Endothelial cell of umbilical vein (primary cell): ENCODE data around the gene PCSK6.

Source experiments
- CTCF ChIP-seq, 2 donors: IDR thresholded peaks; 1 replicate in 1 of 2; 2 replicates in 1 of 2; pipeline ENCODE4 v1.5.1; 2011; ENCODE audit warnings: low read length in 2 of 2, mild to moderate bottlenecking in 2 of 2, moderate library complexity in 2 of 2, control low read depth in 1 of 2, inconsistent platforms in 1 of 2, low read depth in 1 of 2; ENCODE audit not compliant: insufficient read depth in 1 of 2; ENCODE audit errors: extremely low read depth in 1 of 2
- EZH2 ChIP-seq: IDR thresholded peaks from 2 replicates; pipeline ENCODE4 v1.6.1; 2012; ENCODE audit warnings: borderline replicate concordance, low read depth, mild to moderate bottlenecking, moderate library complexity, low read length, inconsistent platforms; ENCODE audit not compliant: severe bottlenecking
- POLR2A ChIP-seq: IDR thresholded peaks from 2 replicates; pipeline ENCODE4 v1.6.1; 2012; ENCODE audit warnings: low read depth, mild to moderate bottlenecking, control low read depth, low read length
- POLR2AphosphoS5 ChIP-seq: IDR thresholded peaks from 2 replicates; pipeline ENCODE4 v1.6.1; 2012; ENCODE audit warnings: low read depth, mild to moderate bottlenecking, control low read depth, low read length, moderate library complexity; ENCODE audit not compliant: insufficient read depth

DNA sequence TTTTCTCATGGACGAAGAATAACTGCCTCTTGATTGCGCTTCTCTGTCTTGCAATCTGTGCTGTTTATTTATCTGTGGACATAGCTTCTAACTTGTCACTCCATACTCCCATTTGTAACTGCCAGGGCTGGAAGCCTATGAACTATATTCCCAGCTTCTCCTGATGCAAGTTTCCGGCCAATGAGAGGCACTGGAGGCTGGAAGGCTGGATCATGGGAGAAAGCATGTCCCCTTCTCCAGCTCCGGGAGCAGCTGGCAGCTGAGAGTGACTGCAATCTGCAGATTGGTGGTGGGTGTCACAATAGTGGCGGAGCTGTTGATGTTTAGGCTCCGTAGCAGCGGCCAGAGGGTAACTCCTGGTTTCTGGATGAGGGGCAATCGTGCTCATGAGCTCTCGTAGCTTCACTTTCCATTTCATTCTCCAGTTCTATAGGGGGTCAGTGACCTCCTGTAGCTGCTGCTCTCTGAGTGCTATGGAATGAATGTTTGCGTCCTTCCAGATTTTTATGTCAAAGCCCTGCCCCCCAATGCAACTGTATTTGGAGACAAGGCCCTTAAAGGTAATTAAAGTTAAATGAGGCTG, 35.7 kb upstream of the PCSK6 start:
- no peak for TF ChIP-seq POLR2A
- no peak for TF ChIP-seq CTCF (IDR thresholded peaks at IDR 0.05; ENCODE audit: extremely low read depth in 1 of 2, insufficient read depth in 1 of 2, low read depth in 1 of 2, low read length in 2 of 2)
- no peak for TF ChIP-seq POLR2AphosphoS5
- no peak for TF ChIP-seq EZH2
